ENCODE data around the gene ZIM2.

ZIM2 gene

GRCh38 chr19:56778351-56778750, 62.2 kb downstream of the ZIM2 start:
- TF ChIP-seq GATA2 (IDR thresholded peaks at IDR 0.05; ENCODE audit: low read depth, low read length): no peak
- no peak for TF ChIP-seq GATA3 (IDR thresholded peaks at IDR 0.05; ENCODE audit: low read depth, low read length)

DNA sequence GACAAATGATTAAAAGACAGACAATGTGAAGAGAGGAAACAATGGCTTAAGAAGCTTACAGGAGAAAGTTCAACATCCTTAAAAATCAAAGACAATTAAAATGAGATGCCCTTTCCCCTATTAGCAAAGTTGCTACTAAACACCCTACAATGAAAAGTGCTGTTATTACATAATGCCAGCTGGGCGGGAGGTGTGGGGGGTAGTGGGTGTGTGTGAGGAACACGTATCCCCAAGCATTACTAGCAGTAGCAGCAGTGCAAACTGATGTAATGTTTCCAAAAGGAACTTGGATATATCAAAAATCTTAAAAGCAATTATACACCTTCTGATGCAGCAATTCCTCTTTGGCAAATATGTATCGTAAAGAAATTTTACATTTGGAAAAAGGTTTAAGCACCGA, 70.9 kb downstream of the ZIM2 start:
- TF ChIP-seq GATA2 (IDR thresholded peaks at IDR 0.05; ENCODE audit: low read depth, low read length): no peak
- TF ChIP-seq GATA3 (IDR thresholded peaks at IDR 0.05; ENCODE audit: low read depth, low read length): no peak

DNA sequence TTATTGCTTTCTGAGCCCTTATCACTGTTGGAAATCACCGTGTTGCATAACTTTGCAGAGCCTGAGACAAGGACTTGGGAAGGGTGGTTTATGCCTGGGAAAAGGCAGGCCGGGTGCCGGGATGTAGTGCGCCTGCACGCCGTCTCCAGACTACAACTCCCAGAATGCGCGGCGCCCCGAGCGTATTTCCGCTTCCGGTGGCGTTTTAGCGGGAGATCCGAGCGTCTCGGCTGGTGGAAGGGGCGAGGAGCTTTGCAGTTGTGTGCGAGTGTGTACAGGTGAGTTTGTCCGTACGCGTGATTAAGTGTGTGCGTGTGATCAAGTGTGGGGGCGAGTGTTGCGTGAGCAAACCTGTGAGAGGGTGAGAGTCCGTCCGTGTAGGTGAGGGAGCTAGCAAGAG, 75.4 kb downstream of the ZIM2 start:
- TF ChIP-seq GATA3 (IDR thresholded peaks at IDR 0.05; ENCODE audit: low read depth, low read length): no peak
- TF ChIP-seq GATA2 (IDR thresholded peaks at IDR 0.05; ENCODE audit: low read depth, low read length): no peak

DNA sequence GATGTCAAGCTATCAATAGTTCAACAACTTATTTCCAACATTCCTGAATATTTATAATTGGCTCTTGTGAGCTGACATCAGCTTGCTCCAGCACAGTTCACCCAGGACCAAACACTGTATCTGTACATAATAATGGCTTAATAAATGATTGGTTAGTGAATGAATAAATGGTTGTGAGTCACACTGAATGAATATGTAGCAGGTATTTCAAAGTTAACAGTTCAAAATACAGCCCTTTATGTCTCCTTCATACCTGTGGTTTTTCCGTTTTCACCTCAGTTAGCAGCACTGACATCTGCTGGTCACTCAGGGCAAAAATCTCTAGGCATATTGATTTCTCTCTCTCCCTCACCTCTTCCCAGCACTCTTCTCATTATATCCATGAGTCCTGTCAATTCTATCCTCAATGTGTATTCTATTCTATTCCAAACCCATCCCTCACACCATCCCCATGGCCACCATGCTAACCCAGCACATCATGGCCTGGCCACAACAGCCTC, 76.3 kb downstream of the ZIM2 start:
- TF ChIP-seq GATA3 (IDR thresholded peaks at IDR 0.05; ENCODE audit: low read depth, low read length) (no peak), GATA2 (IDR thresholded peaks at IDR 0.05; ENCODE audit: low read depth, low read length) (no peak)

DNA sequence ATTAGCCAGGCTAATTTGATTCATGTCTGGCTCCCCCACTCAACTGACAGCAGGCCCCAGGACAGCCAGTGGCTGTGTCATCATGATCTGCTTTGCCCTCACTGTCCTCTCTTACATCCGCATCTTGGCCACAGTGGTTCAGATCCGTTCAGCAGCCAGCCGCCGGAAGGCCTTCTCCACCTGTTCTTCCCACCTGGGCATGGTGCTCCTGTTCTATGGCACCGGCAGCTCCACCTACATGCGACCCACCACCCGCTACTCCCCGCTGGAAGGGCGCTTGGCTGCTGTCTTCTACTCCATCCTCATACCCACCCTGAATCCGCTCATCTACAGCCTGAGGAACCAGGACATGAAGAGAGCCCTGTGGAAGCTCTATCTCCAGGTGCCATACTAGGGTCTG, 79.7 kb downstream of the ZIM2 start:
- TF ChIP-seq GATA3 (IDR thresholded peaks at IDR 0.05; ENCODE audit: low read depth, low read length) (no peak), GATA2 (IDR thresholded peaks at IDR 0.05; ENCODE audit: low read depth, low read length) (no peak)

DNA sequence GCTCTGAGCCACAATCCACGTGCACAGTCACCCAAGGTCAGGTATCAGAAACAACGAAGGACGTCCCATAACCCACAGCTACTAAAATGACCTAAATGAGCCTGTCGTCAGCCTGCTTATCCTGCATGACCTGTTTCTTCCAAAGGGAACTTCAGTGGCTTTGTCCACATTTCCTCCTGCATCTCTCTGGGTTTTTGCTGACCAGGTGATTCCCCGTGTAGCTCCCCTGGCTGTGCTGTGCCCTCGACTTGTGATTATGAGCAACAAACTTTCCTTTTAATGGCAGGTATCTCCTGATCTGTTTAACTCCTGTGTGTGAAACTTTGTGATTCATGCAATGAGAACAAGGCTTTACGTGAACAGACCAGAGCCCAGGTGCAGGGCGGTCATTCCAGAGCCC, 81.0 kb downstream of the ZIM2 start:
- TF ChIP-seq GATA2 (IDR thresholded peaks at IDR 0.05; ENCODE audit: low read depth, low read length): no peak

- no peak for TF ChIP-seq GATA3 (IDR thresholded peaks at IDR 0.05; ENCODE audit: low read depth, low read length)
- TF ChIP-seq GATA2 (IDR thresholded peaks at IDR 0.05; ENCODE audit: low read depth, low read length): no peak
Measured at GRCh38 chr19:56751078-56751489, 89.4 kb downstream of the ZIM2 start.

DNA sequence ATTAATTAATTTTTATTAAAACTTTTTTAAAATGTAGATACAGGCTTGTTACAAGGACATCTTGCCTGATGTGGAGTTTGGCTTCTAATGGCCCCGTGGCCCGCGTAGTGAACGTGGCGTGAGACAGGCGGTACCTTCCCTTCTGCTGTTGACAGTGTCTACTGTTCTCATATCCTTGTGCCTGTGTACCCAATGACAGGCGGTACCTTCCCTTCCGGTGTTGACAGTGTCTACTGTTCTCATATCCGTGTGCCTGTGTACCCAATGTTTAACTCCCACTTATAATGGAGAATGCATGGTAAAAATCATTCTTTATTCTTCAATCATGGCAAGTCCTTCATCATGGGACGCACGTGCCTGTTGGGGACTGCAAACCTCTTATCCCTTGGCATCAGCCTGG, 89.9 kb downstream of the ZIM2 start:
- TF ChIP-seq GATA2 (IDR thresholded peaks at IDR 0.05; ENCODE audit: low read depth, low read length) (no peak), GATA3 (IDR thresholded peaks at IDR 0.05; ENCODE audit: low read depth, low read length) (no peak)

DNA sequence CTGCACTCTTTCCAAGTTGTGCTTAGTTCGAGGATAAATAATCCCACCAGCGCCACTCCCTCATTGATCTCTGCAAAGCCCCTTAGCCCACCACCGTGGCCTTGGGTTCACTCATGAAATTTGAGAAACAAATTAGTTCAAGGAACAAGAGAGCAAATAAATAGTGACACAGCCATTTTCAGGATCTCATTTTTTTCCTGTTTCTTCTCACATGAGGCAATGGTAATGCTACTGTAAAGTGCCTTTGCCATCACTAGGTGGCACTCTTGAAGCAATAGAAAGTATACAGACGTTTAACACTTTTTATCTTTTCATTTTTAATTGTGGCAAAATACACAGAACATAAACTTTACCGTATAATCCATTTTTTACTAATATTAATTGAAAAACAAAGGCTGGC, 92.1 kb downstream of the ZIM2 start:
- TF ChIP-seq GATA2 (IDR thresholded peaks at IDR 0.05; ENCODE audit: low read depth, low read length) (no peak), GATA3 (IDR thresholded peaks at IDR 0.05; ENCODE audit: low read depth, low read length) (no peak)

DNA sequence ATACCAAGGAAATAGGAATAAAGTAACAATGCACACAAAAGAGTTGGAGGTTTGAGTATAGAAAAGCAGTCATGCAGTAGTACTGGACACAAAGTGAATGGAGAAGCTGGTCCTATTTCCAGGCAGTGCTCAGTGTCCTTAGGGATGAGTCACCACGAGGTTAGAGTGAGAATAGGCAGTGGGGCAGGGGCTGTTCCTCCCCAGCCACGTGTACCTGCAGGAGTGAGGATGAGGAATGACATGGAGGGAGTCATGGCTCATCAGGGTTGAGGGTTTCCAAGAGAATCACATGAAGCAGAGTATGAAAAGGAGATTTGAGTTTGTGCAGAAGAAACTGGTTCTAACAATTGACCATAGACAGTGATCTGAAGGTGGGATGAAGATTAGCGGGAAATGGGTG, 94.2 kb downstream of the ZIM2 start:
- TF ChIP-seq GATA2 (IDR thresholded peaks at IDR 0.05; ENCODE audit: low read depth, low read length) (no peak), GATA3 (IDR thresholded peaks at IDR 0.05; ENCODE audit: low read depth, low read length) (no peak)

- TF ChIP-seq GATA2 (IDR thresholded peaks at IDR 0.05; ENCODE audit: low read depth, low read length) (no peak), GATA3 (IDR thresholded peaks at IDR 0.05; ENCODE audit: low read depth, low read length) (no peak)
Measured at GRCh38 chr19:56740501-56740900, 100.0 kb downstream of the ZIM2 start.

- TF ChIP-seq GATA2 (IDR thresholded peaks at IDR 0.05; ENCODE audit: low read depth, low read length): no peak
- TF ChIP-seq GATA3 (IDR thresholded peaks at IDR 0.05; ENCODE audit: low read depth, low read length): no peak
Measured at GRCh38 chr19:56736571-56736970, 104.0 kb downstream of the ZIM2 start.

DNA sequence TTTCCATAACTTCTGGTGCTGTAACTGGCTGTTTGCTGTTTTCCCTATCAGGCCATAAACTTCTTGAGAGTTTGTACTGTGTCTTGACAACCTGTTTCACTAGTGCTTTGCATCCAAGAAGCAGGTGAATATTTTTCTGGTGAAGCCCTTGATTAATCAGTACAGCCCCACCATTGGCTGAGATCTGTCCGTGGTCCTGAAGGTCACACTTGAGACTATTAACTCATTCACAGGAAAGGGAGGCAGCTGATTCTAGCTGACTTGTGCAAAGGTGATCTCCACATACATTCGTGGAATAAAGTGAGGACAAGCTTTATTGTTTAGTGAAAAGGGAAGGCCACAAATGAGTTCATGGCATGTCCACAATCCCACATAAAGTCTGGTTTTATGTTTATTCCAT, 107.5 kb downstream of the ZIM2 start:
- TF ChIP-seq GATA2 (IDR thresholded peaks at IDR 0.05; ENCODE audit: low read depth, low read length) (no peak), GATA3 (IDR thresholded peaks at IDR 0.05; ENCODE audit: low read depth, low read length) (no peak)

- TF ChIP-seq GATA3 (IDR thresholded peaks at IDR 0.05; ENCODE audit: low read depth, low read length): no peak
- no peak for TF ChIP-seq GATA2 (IDR thresholded peaks at IDR 0.05; ENCODE audit: low read depth, low read length)
Measured at GRCh38 chr19:56727677-56728076, 112.8 kb downstream of the ZIM2 start.

- TF ChIP-seq GATA2 (IDR thresholded peaks at IDR 0.05; ENCODE audit: low read depth, low read length) (no peak), GATA3 (IDR thresholded peaks at IDR 0.05; ENCODE audit: low read depth, low read length) (no peak)
Measured at GRCh38 chr19:56725829-56726424, 114.6 kb downstream of the ZIM2 start.

Data from SH-SY5Y (cell line).